BLaER1 (cell line): ENCODE measurements around the gene FBXO38.

ENCODE experiments used
- H3K27ac ChIP-seq: shearing (Covaris generic); formaldehyde crosslinking; 2 replicates; pipeline ENCODE4 v1.8.1; 2022
- H3K27me3 ChIP-seq: shearing (Covaris generic); formaldehyde crosslinking; 2 replicates; pipeline ENCODE4 v1.8.1; 2022
- H3K36me3 ChIP-seq: shearing (Covaris generic); formaldehyde crosslinking; 2 replicates; pipeline ENCODE4 v1.8.1; 2022
- H3K4me1 ChIP-seq: shearing (Covaris generic); formaldehyde crosslinking; 2 replicates; pipeline ENCODE4 v1.8.1; 2022
- H3K4me2 ChIP-seq: shearing (Covaris generic); formaldehyde crosslinking; 2 replicates; pipeline ENCODE4 v1.8.1; 2022
- H3K4me3 ChIP-seq: shearing (Covaris generic); formaldehyde crosslinking; 2 replicates; pipeline ENCODE4 v1.8.1; 2022
- H3K9ac ChIP-seq: shearing (Covaris generic); formaldehyde crosslinking; 2 replicates; pipeline ENCODE4 v1.8.1; 2022
- H3K9me3 ChIP-seq: shearing (Covaris generic); formaldehyde crosslinking; 2 replicates; pipeline ENCODE4 v1.8.1; 2022
- H4K20me1 ChIP-seq: shearing (Covaris generic); formaldehyde crosslinking; 2 replicates; pipeline ENCODE4 v1.8.1; 2022
- Cebpa-rat ChIP-seq: shearing (Covaris generic); IDR thresholded peaks from 2 replicates; pipeline ENCODE4 v1.8.1; 2022

The FBXO38 gene

GRCh38 chr5:148425808-148426207 is 42.0 kb downstream of the FBXO38 start:
- peaks cover 16% of the 10 kb centered on the region for H4K20me1 ChIP-seq
- no peaks in the 10 kb centered on the region for H3K27me3 ChIP-seq
- H3K4me1 ChIP-seq = no peaks in the 10 kb centered on the region
- no peak overlapping the region for H3K4me2 ChIP-seq
- no peaks in the 10 kb centered on the region for H3K9me3 ChIP-seq
- H3K36me3 ChIP-seq = peaks cover 74% of the 10 kb centered on the region
- H3K9ac ChIP-seq = no peak overlapping the region
- no peak overlapping the region for H3K4me3 ChIP-seq
- TF ChIP-seq Cebpa-rat = no peak
- H3K27ac ChIP-seq = no peak overlapping the region

GRCh38 chr5:148426514-148426913 is 42.8 kb downstream of the FBXO38 start:
- peaks cover 16% of the 10 kb centered on the region for H4K20me1 ChIP-seq
- H3K4me2 ChIP-seq = no peak overlapping the region
- no peak overlapping the region for H3K4me3 ChIP-seq
- peaks cover 77% of the 10 kb centered on the region for H3K36me3 ChIP-seq
- no peak for TF ChIP-seq Cebpa-rat
- no peaks in the 10 kb centered on the region for H3K9me3 ChIP-seq
- H3K4me1 ChIP-seq = no peaks in the 10 kb centered on the region
- H3K9ac ChIP-seq = no peak overlapping the region
- H3K27me3 ChIP-seq = no peaks in the 10 kb centered on the region
- H3K27ac ChIP-seq = no peak overlapping the region

GRCh38 chr5:148427370-148428042 is 43.7 kb downstream of the FBXO38 start:
- H3K9ac ChIP-seq = no peak overlapping the region
- TF ChIP-seq Cebpa-rat = no peak
- peaks cover 74% of the 10 kb centered on the region for H3K36me3 ChIP-seq
- H3K4me3 ChIP-seq = no peak overlapping the region
- no peak overlapping the region for H3K4me2 ChIP-seq
- no peaks in the 10 kb centered on the region for H3K9me3 ChIP-seq
- no peaks in the 10 kb centered on the region for H3K4me1 ChIP-seq
- H4K20me1 ChIP-seq = peaks cover 16% of the 10 kb centered on the region
- H3K27ac ChIP-seq = no peak overlapping the region
- no peaks in the 10 kb centered on the region for H3K27me3 ChIP-seq

- Histone ChIP-seq H3K4me1 (no peaks in the 10 kb centered on the region), H4K20me1 (peaks cover 13% of the 10 kb centered on the region), H3K4me2 (no peak overlapping the region), H3K27me3 (no peaks in the 10 kb centered on the region), H3K9me3 (no peaks in the 10 kb centered on the region), H3K4me3 (no peak overlapping the region), H3K9ac (no peak overlapping the region), H3K36me3 (peaks cover 74% of the 10 kb centered on the region), H3K27ac (no peak overlapping the region)
- TF ChIP-seq Cebpa-rat = no peak
Measured at GRCh38 chr5:148428848-148429247, 45.1 kb downstream of the FBXO38 start.

GRCh38 chr5:148433826-148434225 is 50.1 kb downstream of the FBXO38 start:
- Histone ChIP-seq H4K20me1 (no peaks in the 10 kb centered on the region), H3K4me1 (no peaks in the 10 kb centered on the region), H3K9ac (no peak overlapping the region), H3K4me3 (no peak overlapping the region), H3K36me3 (peaks cover 75% of the 10 kb centered on the region), H3K27ac (no peak overlapping the region), H3K9me3 (no peaks in the 10 kb centered on the region), H3K27me3 (no peaks in the 10 kb centered on the region), H3K4me2 (no peak overlapping the region)
- no peak for TF ChIP-seq Cebpa-rat

GRCh38 chr5:148436029-148436428 is 52.3 kb downstream of the FBXO38 start:
- Histone ChIP-seq H3K36me3 (peaks cover 93% of the 10 kb centered on the region), H3K4me1 (no peaks in the 10 kb centered on the region)
- TF ChIP-seq Cebpa-rat = no peak

GRCh38 chr5:148437249-148437648 is 53.5 kb downstream of the FBXO38 start:
- Histone ChIP-seq H3K4me2 (no peak overlapping the region), H4K20me1 (no peaks in the 10 kb centered on the region), H3K4me1 (no peaks in the 10 kb centered on the region), H3K27me3 (no peaks in the 10 kb centered on the region), H3K36me3 (peaks cover 95% of the 10 kb centered on the region), H3K9ac (no peak overlapping the region), H3K27ac (no peak overlapping the region), H3K4me3 (no peak overlapping the region), H3K9me3 (no peaks in the 10 kb centered on the region)
- TF ChIP-seq Cebpa-rat = no peak

More at GRCh38 chr5:148436029-148436428, 52.3 kb downstream of the FBXO38 start:
- Histone ChIP-seq H3K9ac (no peak overlapping the region), H3K27ac (no peak overlapping the region), H3K9me3 (no peaks in the 10 kb centered on the region), H3K4me2 (no peak overlapping the region), H4K20me1 (no peaks in the 10 kb centered on the region), H3K4me3 (no peak overlapping the region), H3K27me3 (no peaks in the 10 kb centered on the region)

- Histone ChIP-seq H3K4me1 (no peaks in the 10 kb centered on the region), H3K4me3 (no peak overlapping the region), H3K36me3 (peaks cover 89% of the 10 kb centered on the region), H3K27me3 (no peaks in the 10 kb centered on the region), H4K20me1 (no peaks in the 10 kb centered on the region), H3K9me3 (no peaks in the 10 kb centered on the region), H3K9ac (no peak overlapping the region), H3K4me2 (no peak overlapping the region), H3K27ac (no peak overlapping the region)
- no peak for TF ChIP-seq Cebpa-rat
Measured at GRCh38 chr5:148438933-148439332, 55.2 kb downstream of the FBXO38 start.

- Histone ChIP-seq H3K36me3 (peaks cover 48% of the 10 kb centered on the region), H3K4me2 (no peak overlapping the region), H3K4me3 (no peak overlapping the region), H3K9ac (no peak overlapping the region), H3K4me1 (no peaks in the 10 kb centered on the region), H4K20me1 (no peaks in the 10 kb centered on the region), H3K27me3 (no peaks in the 10 kb centered on the region), H3K9me3 (no peaks in the 10 kb centered on the region), H3K27ac (no peak overlapping the region)
- TF ChIP-seq Cebpa-rat = no peak
Measured at GRCh38 chr5:148443241-148443640, 59.5 kb downstream of the FBXO38 start.

- H3K9ac ChIP-seq = no peak overlapping the region
- H3K36me3 ChIP-seq = peaks cover 41% of the 10 kb centered on the region
- TF ChIP-seq Cebpa-rat = no peak
- H3K4me1 ChIP-seq = no peaks in the 10 kb centered on the region
- no peaks in the 10 kb centered on the region for H3K9me3 ChIP-seq
- no peaks in the 10 kb centered on the region for H4K20me1 ChIP-seq
- H3K27me3 ChIP-seq = no peaks in the 10 kb centered on the region
- no peak overlapping the region for H3K4me2 ChIP-seq
- H3K4me3 ChIP-seq = no peak overlapping the region
- H3K27ac ChIP-seq = no peak overlapping the region
Measured at GRCh38 chr5:148443998-148444397, 60.2 kb downstream of the FBXO38 start.

- H4K20me1 ChIP-seq = no peaks in the 10 kb centered on the region
- H3K4me2 ChIP-seq = no peak overlapping the region
- no peak overlapping the region for H3K9ac ChIP-seq
- H3K36me3 ChIP-seq = peaks cover 26% of the 10 kb centered on the region
- TF ChIP-seq Cebpa-rat = no peak
- no peaks in the 10 kb centered on the region for H3K4me1 ChIP-seq
- no peak overlapping the region for H3K27ac ChIP-seq
- no peak overlapping the region for H3K4me3 ChIP-seq
- no peaks in the 10 kb centered on the region for H3K27me3 ChIP-seq
- H3K9me3 ChIP-seq = no peaks in the 10 kb centered on the region
Measured at GRCh38 chr5:148445578-148445977, 61.8 kb downstream of the FBXO38 start.
